Activated naive CD4-positive, alpha-beta T cell treated with anti-CD3 and anti-CD28 coated beads, Interleukin-2, amount 50 U/mL, for 72 hours (primary cell): ENCODE data around the gene EFR3B. TPM values are rescaled to one million over a fixed set of nuclear protein-coding genes. Genes with fewer than 3 reads are reported as not detected.
"Not testable (repeated sequence)": the region's sequence is repeated elsewhere in the genome, so short reads cannot be mapped to it uniquely, and the experiment has no call there.

Experiments used
- ATAC-seq, 2 donors: fragments of 150-1000 bp; cut with Tn5 transposase; 2 replicates each; pipeline ENCODE4 v1.10.0; 2021; ENCODE audit warnings: mild to moderate bottlenecking in 2 of 2, moderate library complexity in 2 of 2
- DNase-seq, 2 donors: peaks; one replicate each; pipeline ENCODE4 v3.0.0; 2021 to 2022; ENCODE audit warnings: low spot score in 2 of 2
- H3K27ac Mint-ChIP-seq, 2 donors: one replicate each; pipeline ENCODE4 v1.8.0; 2022; ENCODE audit warnings: mild to moderate bottlenecking in 2 of 2, mixed read lengths in 2 of 2
- H3K36me3 Mint-ChIP-seq, 2 donors: one replicate each; pipeline ENCODE4 v1.8.0; 2022; ENCODE audit warnings: mixed read lengths in 2 of 2
- H3K9me3 Mint-ChIP-seq, 2 donors: one replicate each; pipeline ENCODE4 v1.8.0; 2022; ENCODE audit warnings: mixed read lengths in 2 of 2
- total RNA-seq, 2 donors: library from RNA; stranded (reverse); gene quantifications; one replicate each; pipeline ENCODE4 v1.2.3, GENCODE V29; 2022

The EFR3B gene
- total RNA-seq, 2 donors from 2014 or later: 0.43 to 1.2 TPM

DNA sequence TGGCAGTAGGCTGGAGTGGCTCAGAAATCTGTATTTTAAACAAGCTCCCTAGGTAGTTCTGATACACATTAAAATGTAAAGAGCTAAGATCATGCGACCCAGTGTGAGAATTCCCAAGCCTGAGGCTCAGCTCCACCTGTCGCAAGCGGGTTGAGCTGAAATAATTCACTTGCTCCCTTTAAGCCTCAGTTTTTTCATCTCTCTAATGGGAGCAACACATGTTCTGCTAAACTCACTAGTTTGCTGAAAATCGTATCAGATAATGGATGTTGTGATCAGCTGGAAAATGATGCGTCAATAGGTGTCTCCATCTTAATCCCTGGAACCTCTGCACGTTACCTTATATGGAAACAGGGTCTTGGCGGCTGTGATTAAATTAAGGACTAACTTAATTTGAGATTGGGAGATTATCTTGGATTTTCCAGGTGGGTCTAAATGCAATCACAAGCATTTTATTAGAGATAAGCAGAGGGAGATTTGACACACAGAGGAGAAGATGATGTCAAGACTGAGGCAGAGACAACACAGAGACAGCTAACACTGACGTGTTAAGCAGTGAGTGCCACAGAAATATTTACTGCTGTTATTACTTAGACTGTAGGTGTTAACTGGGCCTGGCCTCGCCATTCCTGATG lies 73.5 kb downstream of the EFR3B start:
- H3K9me3 Mint-ChIP-seq: no peaks in the 10 kb centered on the region
- no peak for DNase-seq
- no peaks in the 10 kb centered on the region for H3K36me3 Mint-ChIP-seq
- H3K27ac Mint-ChIP-seq: no peak overlapping the region
- no peak for ATAC-seq

DNA sequence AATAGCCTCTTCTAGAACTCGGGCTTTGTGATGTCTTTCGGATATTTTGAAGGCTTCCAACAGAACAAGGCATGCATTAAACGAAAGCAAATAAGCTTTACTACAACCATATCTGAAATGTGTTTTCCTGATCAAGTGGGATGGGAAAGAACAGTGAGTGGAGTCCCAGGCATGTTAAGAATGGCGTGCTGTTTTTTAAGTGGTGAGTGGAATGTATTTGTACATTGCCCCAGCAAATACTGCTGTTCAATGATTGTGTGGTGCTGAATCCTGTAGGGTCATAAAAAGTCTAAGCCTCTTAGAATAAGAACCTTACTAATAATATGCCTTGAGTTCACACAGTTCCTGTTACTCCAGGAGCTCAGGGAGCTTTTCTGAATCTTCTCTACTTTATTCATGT lies 74.0 kb downstream of the EFR3B start:
- no peak for DNase-seq
- Mint-ChIP-seq H3K27ac (no peak overlapping the region), H3K36me3 (no peaks in the 10 kb centered on the region), H3K9me3 (no peaks in the 10 kb centered on the region)
- no peak for ATAC-seq

DNA sequence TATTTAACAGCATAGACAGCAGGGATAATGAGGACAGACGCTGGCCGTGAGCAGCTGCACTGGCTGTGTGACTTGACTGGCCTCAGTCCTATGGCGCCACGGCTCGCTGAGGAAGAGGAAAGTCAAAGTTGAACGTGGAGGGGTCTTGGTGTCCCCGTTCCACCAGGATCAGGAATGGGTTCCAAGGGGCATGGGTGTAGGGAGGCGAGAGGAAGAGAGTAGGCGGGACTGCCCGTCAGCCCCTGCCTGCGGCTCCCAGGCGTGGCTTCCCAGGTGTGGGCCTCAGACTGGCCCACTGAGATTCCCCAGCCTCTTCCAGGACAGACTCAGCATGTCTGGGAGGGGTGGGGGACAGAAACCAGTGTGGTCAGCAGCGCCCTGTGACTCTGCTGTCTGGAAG lies 75.1 kb downstream of the EFR3B start:
- Mint-ChIP-seq H3K36me3 (no peaks in the 10 kb centered on the region), H3K9me3 (no peaks in the 10 kb centered on the region), H3K27ac (no peak overlapping the region)
- no peak for ATAC-seq
- DNase-seq: no peak

- DNase-seq (no peak), ATAC-seq (no peak)
- Mint-ChIP-seq H3K27ac (no peak overlapping the region), H3K9me3 (no peaks in the 10 kb centered on the region), H3K36me3 (no peaks in the 10 kb centered on the region)
Measured at GRCh38 chr2:25119263-25119662, 77.4 kb downstream of the EFR3B start.

GRCh38 chr2:25122367-25122766 lies 80.5 kb downstream of the EFR3B start:
- no peak overlapping the region for H3K27ac Mint-ChIP-seq
- no peaks in the 10 kb centered on the region for H3K36me3 Mint-ChIP-seq
- ATAC-seq: no peak
- no peak for DNase-seq
- H3K9me3 Mint-ChIP-seq: no peaks in the 10 kb centered on the region

DNA sequence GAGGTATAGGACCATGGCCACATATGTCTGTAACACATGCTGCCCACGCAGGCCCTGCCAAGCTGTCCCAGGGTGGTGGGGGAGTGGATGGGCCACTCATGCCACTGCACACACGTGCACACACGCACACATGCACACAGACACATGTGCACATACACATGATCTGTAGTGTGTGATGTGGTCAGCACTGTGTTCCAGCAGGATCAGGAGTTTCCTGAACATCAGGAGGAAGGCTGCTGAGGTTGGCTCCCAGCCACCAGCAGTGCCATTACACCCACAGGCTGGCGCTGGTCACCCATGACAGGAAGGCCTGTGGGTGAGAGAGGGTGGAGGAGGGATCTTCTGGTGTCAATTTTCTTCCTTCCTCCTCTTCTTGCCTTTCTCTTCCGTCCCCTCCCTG lies 81.8 kb downstream of the EFR3B start:
- Mint-ChIP-seq H3K9me3 (no peaks in the 10 kb centered on the region), H3K27ac (peak overlapping the region in 1 of 2 donors; percentile 75), H3K36me3 (no peaks in the 10 kb centered on the region)
- ATAC-seq: no peak
- no peak for DNase-seq

- no peak overlapping the region for H3K27ac Mint-ChIP-seq
- ATAC-seq (no peak), DNase-seq (no peak)
- no peaks in the 10 kb centered on the region for H3K36me3 Mint-ChIP-seq
- H3K9me3 Mint-ChIP-seq: no peaks in the 10 kb centered on the region
Measured at GRCh38 chr2:25125189-25125588, 83.3 kb downstream of the EFR3B start.

- ATAC-seq (no peak), DNase-seq (no peak)
- H3K27ac Mint-ChIP-seq: no peak overlapping the region
- no peaks in the 10 kb centered on the region for H3K36me3 Mint-ChIP-seq
- H3K9me3 Mint-ChIP-seq: no peaks in the 10 kb centered on the region
Measured at GRCh38 chr2:25125976-25126375, 84.1 kb downstream of the EFR3B start.

DNA sequence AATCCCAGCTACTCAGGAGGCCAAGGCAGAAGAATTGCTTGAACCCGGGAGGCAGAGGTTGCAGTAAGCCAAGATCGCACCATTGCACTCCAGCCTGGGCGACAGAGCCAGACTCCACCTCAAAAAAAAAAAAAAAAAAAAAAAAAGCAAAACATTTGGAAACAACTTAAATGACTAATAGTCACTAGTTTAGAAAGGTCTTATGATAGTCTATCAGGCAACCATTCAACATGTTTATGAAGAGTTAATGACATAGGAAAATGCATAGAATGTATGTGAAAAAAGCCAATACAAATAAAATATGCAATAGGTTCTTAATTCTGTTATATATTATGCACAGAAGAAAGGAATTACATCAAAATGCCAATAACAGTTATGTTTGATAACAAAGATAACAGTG lies 85.2 kb downstream of the EFR3B start:
- not testable (repeated sequence) for H3K36me3 Mint-ChIP-seq, DNase-seq, H3K27ac Mint-ChIP-seq, ATAC-seq, H3K9me3 Mint-ChIP-seq

DNA sequence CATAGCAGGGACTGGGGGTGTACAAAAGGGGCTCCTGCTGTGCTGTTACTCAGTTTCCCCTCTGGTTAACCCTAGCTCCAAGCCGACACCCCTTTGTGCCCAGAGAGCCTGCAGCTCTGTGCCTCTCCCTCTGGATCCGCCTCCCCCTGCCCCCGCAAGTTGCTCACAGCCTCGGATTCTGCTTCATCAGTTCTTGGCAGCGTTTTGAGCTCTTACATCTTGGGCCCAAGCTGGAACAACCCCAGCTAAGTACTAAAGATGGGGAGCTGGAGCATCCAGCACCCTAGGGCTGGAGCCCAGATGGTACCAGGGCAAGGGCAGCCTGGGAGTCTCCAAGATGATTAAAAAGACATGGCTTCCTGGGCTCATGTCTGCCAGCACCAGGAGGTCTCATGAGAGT lies 85.8 kb downstream of the EFR3B start:
- H3K36me3 Mint-ChIP-seq: no peaks in the 10 kb centered on the region
- H3K9me3 Mint-ChIP-seq: no peaks in the 10 kb centered on the region
- ATAC-seq: no peak
- no peak overlapping the region for H3K27ac Mint-ChIP-seq
- no peak for DNase-seq

DNA sequence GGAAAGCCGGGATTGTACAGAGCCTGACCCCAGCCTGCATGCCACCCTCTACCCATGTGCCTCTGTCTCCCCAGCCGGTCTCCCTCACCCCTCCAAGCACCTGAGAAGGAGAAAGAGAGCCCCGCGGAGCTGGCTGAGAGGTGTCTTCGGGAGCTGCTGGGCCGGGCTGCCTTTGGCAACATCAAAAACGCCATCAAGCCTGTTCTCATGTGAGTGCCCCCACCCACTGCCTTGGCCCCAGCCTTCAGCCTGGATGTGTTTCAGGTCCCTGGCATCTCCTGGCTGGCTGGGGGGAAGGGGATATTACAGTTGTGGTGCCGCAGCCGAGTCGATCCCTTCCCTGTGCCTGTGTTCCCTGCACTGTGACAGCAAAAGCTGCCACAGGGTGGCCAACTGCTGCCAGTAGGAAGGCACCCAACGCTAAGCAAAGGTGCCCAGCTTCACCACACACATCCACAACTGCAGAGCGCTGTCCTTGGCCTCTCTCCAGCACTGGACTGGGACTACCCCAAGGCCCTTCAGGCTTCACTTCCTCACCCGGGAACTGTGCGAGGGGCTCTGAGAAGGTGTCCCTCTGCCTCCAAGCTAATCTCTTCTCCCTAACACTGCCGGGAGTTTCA lies 88.1 kb downstream of the EFR3B start:
- Mint-ChIP-seq H3K9me3 (no peaks in the 10 kb centered on the region), H3K27ac (no peak overlapping the region), H3K36me3 (no peaks in the 10 kb centered on the region)
- no peak for DNase-seq
- ATAC-seq: no peak

GRCh38 chr2:25131253-25131566 lies 89.3 kb downstream of the EFR3B start:
- no peak for DNase-seq
- Mint-ChIP-seq H3K9me3 (no peaks in the 10 kb centered on the region), H3K36me3 (no peaks in the 10 kb centered on the region), H3K27ac (no peak overlapping the region)
- ATAC-seq: no peak

DNA sequence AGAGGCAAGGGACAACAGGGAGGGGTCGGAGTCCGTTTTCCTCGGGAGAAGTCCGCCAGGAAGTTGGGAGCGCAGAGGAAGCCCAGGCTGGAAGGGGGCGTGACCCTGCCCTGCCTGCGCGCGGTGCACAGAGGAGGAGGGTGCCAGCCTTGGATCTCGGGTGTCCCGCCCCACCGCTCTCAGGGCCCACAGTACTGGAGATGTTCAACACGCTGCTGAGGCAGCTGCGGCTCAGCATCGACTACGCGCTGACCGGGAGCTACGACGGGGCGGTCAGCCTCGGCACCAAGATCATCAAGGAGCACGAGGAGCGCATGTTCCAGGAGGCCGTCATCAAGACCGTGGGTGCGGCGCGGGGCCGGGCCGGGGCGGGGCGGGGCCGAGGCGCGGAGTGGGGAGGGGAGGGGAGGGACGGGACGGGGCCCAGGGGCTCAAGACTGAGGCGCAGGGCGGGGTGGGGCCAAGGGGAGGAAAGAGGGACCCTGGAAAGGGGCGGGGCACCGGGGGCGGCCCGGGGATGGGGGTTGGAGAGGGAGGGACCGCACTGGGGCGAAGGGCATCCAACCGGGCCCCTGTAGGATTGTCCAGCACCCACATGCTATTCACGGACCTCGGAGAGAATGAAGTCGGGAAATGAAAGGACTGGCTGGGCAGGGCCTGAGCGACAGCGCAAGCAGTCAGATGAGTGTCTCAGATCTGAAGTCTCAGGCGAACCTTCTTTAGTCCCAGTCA lies 89.9 kb downstream of the EFR3B start:
- Mint-ChIP-seq H3K36me3 (no peaks in the 10 kb centered on the region), H3K27ac (no peak overlapping the region), H3K9me3 (no peaks in the 10 kb centered on the region)
- ATAC-seq: peak; percentile 21 to 54
- no peak for DNase-seq

- ATAC-seq (no peak), DNase-seq (no peak)
- H3K27ac Mint-ChIP-seq: no peak overlapping the region
- no peaks in the 10 kb centered on the region for H3K9me3 Mint-ChIP-seq
- H3K36me3 Mint-ChIP-seq: no peaks in the 10 kb centered on the region
Measured at GRCh38 chr2:25132299-25132635, 90.4 kb downstream of the EFR3B start.

DNA sequence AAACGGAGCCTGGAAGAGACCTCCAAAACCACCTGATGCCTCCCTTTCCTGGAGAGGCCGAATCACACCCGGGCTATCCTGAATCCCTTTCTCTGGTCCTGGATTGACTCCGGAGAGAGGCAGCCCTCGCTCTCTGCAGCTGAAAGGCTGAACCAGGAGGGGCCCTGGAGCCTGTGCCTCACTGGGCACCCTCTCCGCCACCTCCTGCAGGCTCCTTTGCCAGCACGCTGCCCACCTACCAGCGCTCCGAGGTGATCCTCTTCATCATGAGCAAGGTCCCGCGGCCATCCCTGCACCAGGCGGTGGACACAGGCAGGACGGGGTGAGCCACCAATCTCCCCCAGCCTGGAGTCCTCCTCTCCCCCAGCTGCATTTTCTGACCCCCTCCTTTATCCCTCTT lies 90.8 kb downstream of the EFR3B start:
- H3K36me3 Mint-ChIP-seq: no peaks in the 10 kb centered on the region
- DNase-seq (no peak), ATAC-seq (no peak)
- H3K27ac Mint-ChIP-seq: no peak overlapping the region
- no peaks in the 10 kb centered on the region for H3K9me3 Mint-ChIP-seq

DNA sequence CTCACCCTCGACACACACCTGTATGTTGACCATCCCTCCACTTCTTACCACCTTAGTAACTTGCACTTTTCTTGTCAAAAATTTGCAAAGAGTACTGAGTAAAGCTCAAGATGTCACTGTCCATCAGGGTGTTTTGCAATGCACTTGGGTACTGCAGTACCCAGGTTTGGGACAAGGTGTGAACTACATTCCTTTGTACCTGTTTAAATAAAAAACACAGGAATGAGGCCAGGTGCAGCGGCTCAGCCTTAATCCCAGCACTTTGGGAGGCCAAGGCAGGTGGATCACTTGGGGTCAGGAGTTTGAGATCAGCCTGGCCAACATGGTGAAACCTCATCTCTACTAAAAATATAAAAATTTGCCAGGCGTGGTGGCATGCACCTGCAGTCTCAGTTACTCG lies 98.7 kb downstream of the EFR3B start:
- not testable (repeated sequence) for ATAC-seq

DNA sequence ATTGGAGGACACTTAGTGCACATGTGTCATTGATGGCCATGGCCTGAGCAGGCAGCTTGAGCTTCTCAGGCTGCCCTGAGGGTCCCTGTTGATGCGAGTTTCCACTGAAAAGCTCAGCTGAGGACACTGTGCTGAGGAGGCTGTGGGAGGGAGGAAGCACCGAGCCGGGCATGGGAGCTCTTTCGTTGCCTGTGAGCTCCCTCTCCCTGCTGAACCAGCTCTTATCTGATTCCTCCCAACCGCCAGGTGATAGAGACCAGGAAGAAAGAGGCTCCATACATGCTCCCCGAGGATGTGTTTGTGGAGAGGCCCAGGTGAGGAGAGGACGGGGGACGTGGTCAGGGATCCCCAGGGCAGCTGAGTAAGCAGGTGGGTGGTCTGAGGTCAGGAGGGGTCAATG lies 99.2 kb downstream of the EFR3B start:
- Mint-ChIP-seq H3K36me3 (no peaks in the 10 kb centered on the region), H3K9me3 (no peaks in the 10 kb centered on the region), H3K27ac (no peak overlapping the region)
- ATAC-seq (no peak), DNase-seq (no peak)

More for the DNA sequence above, 98.7 kb downstream of the EFR3B start:
- not testable (repeated sequence) for DNase-seq, H3K9me3 Mint-ChIP-seq, H3K36me3 Mint-ChIP-seq, H3K27ac Mint-ChIP-seq

DNA sequence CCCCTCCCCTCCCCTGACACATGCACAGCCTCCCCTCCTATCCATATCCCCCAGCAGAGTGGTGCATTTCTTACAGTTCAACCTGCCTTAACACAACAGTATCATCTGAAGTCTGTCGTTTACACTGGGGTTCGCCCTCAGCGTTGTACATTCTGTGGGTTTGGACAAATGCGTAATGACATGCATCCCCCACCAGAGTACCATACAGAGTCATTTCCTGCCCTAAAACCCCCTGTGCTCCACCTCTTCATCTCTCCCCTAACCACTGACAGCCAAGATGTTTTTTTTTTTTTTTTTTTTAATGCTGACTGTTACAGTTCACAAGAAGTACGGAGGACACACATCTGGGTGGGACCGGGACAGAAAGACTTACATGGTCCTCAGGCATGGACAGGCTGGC lies 103.9 kb downstream of the EFR3B start:
- peak overlapping the region in 1 of 2 donors; percentile 15 for H3K27ac Mint-ChIP-seq
- DNase-seq (no peak), ATAC-seq (peak; percentile 39 to 66)

More for the DNA sequence above, 103.9 kb downstream of the EFR3B start:
- H3K36me3 Mint-ChIP-seq: no peaks in the 10 kb centered on the region
- no peaks in the 10 kb centered on the region for H3K9me3 Mint-ChIP-seq
